SK-N-SH treated with all-trans-retinoic acid at 6 μM for 48 hours (cell line): ENCODE measurements around the gene CPSF4.

Source experiments
- ARNTL ChIP-seq: fragments of 450-650 bp; formaldehyde crosslinking; IDR thresholded peaks from 2 replicates; pipeline ENCODE4 v1.5.0; 2020; ENCODE audit warnings: low read depth, mild to moderate bottlenecking, moderate library complexity, borderline replicate concordance
- BACH2 ChIP-seq: fragments of 250-450 bp; sonication (Bioruptor Pico); IDR thresholded peaks from 2 replicates; pipeline ENCODE4 v1.9.0; 2021; ENCODE audit warnings: mild to moderate bottlenecking, borderline replicate concordance
- ESRRG ChIP-seq: fragments of 250-450 bp; sonication (Bioruptor Pico); IDR thresholded peaks from 2 replicates; pipeline ENCODE4 v1.6.1; 2021; ENCODE audit warnings: mild to moderate bottlenecking
- GLIS3 ChIP-seq: fragments of 250-450 bp; sonication (Bioruptor Pico); IDR thresholded peaks from 2 replicates; pipeline ENCODE4 v1.5.0; 2020; ENCODE audit warnings: mild to moderate bottlenecking, moderate library complexity
- OSR1 ChIP-seq: fragments of 250-450 bp; sonication (Bioruptor Pico); IDR thresholded peaks from 2 replicates; pipeline ENCODE4 v1.8.0; 2022; ENCODE audit warnings: moderate library complexity, mild to moderate bottlenecking, inconsistent platforms
- PPARA ChIP-seq: fragments of 250-450 bp; sonication (Bioruptor Pico); IDR thresholded peaks from 2 replicates; pipeline ENCODE4 v1.5.0; 2020; ENCODE audit warnings: mild to moderate bottlenecking, borderline replicate concordance
- RARB ChIP-seq: fragments of 250-450 bp; sonication (Bioruptor Pico); IDR thresholded peaks from 2 replicates; pipeline ENCODE4 v1.8.0; 2021; ENCODE audit warnings: mild to moderate bottlenecking, moderate library complexity
- TCF4 ChIP-seq: fragments of 250-450 bp; sonication (Bioruptor Pico); IDR thresholded peaks from 2 replicates; pipeline ENCODE4 v1.8.0; 2021; ENCODE audit warnings: mild to moderate bottlenecking, moderate library complexity, borderline replicate concordance
- ZC3H10 ChIP-seq: fragments of 250-450 bp; sonication (Bioruptor Pico); IDR thresholded peaks from 2 replicates; pipeline ENCODE4 v1.5.1; 2021; ENCODE audit warnings: mild to moderate bottlenecking, moderate library complexity
- ZFP3 ChIP-seq: fragments of 250-450 bp; sonication (Bioruptor Pico); IDR thresholded peaks from 2 replicates; pipeline ENCODE4 v1.5.0; 2020; ENCODE audit warnings: mild to moderate bottlenecking, moderate library complexity
- ZFP30 ChIP-seq: fragments of 450-650 bp; formaldehyde crosslinking; IDR thresholded peaks from 2 replicates; pipeline ENCODE4 v1.5.0; 2022; ENCODE audit warnings: mild to moderate bottlenecking, moderate library complexity
- ZNF70 ChIP-seq: fragments of 450-650 bp; formaldehyde crosslinking; IDR thresholded peaks from 2 replicates; pipeline ENCODE4 v1.5.0; 2020; ENCODE audit warnings: mild to moderate bottlenecking, moderate library complexity
- TF ChIP-seq, protein P1 (sequence below): fragments of 250-450 bp; sonication (Bioruptor Pico); IDR thresholded peaks from 2 replicates; pipeline ENCODE4 v1.8.0; 2020; ENCODE audit warnings: mild to moderate bottlenecking, moderate library complexity, borderline replicate concordance
- TF ChIP-seq, protein P2 (sequence below): fragments of 250-450 bp; sonication (Bioruptor Pico); IDR thresholded peaks from 2 replicates; pipeline ENCODE4 v1.5.1; 2020; ENCODE audit warnings: low read depth, mild to moderate bottlenecking, moderate library complexity

DNA sequence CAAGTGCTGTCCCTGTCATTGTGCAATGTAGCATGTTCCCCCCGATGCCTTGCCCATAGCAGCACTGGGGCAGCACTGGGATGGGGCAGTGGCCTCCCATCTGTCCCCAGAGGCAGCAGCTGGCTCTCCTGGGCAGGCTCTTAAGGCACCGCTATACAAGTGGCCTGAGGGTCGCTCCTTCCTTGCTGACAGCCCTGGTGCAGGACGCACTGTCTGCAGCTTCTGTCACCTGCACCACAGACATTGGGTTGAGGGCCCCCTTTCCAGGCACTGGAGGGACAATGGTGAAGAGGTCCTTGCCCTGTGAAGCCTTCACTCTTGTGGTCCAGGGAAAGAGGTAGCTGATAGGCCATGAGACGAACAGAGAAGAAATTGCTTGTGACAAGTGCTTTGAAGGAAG is 10.6 kb downstream of the CPSF4 start:
- TF ChIP-seq, protein P1, sequence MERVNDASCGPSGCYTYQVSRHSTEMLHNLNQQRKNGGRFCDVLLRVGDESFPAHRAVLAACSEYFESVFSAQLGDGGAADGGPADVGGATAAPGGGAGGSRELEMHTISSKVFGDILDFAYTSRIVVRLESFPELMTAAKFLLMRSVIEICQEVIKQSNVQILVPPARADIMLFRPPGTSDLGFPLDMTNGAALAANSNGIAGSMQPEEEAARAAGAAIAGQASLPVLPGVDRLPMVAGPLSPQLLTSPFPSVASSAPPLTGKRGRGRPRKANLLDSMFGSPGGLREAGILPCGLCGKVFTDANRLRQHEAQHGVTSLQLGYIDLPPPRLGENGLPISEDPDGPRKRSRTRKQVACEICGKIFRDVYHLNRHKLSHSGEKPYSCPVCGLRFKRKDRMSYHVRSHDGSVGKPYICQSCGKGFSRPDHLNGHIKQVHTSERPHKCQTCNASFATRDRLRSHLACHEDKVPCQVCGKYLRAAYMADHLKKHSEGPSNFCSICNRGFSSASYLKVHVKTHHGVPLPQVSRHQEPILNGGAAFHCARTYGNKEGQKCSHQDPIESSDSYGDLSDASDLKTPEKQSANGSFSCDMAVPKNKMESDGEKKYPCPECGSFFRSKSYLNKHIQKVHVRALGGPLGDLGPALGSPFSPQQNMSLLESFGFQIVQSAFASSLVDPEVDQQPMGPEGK (CRISPR knock-in tag): no peak
- no peak for TF ChIP-seq PPARA
- TF ChIP-seq RARB: no peak
- TF ChIP-seq ZFP3 (CRISPR knock-in tag): no peak
- no peak for TF ChIP-seq GLIS3 (CRISPR knock-in tag)
- TF ChIP-seq ESRRG (CRISPR knock-in tag): no peak
- TF ChIP-seq, protein P2, sequence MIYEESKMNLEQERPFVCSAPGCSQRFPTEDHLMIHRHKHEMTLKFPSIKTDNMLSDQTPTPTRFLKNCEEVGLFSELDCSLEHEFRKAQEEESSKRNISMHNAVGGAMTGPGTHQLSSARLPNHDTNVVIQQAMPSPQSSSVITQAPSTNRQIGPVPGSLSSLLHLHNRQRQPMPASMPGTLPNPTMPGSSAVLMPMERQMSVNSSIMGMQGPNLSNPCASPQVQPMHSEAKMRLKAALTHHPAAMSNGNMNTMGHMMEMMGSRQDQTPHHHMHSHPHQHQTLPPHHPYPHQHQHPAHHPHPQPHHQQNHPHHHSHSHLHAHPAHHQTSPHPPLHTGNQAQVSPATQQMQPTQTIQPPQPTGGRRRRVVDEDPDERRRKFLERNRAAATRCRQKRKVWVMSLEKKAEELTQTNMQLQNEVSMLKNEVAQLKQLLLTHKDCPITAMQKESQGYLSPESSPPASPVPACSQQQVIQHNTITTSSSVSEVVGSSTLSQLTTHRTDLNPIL: no peak
- TF ChIP-seq TCF4 (CRISPR knock-in tag): no peak
- no peak for TF ChIP-seq ZNF70 (CRISPR knock-in tag)
- TF ChIP-seq BACH2 (CRISPR knock-in tag): no peak
- no peak for TF ChIP-seq OSR1 (CRISPR knock-in tag)
- no peak for TF ChIP-seq ARNTL (CRISPR knock-in tag)
- TF ChIP-seq ZFP30 (CRISPR knock-in tag): no peak
- TF ChIP-seq ZC3H10 (CRISPR knock-in tag): no peak
